Skin of body (tissue), 2 donors: ENCODE results near the gene TMEM175. TPM values are rescaled to one million over a fixed set of nuclear protein-coding genes. Genes with fewer than 3 reads are reported as not detected.
A peak's percentile ranks its signal among the peaks of the same experiment; 100 is the strongest.
"Not testable (repeated sequence)": the region's sequence is repeated elsewhere in the genome, so short reads cannot be mapped to it uniquely, and the experiment has no call there.

Experiments
- DNase-seq: peaks from one replicate; lab custom pipeline; 2025; lab: John Stamatoyannopoulos, UW
- total RNA-seq: library from RNA; depleted of rRNA; stranded (reverse); fragments of >200 nt; gene quantifications from one replicate; pipeline ENCODE4 v1.2.3, GENCODE V29; 2014

Gene TMEM175
- total RNA-seq, 1 donor from 2014 or later: 25.4 TPM

- no peak for DNase-seq
These were observed 37.9 kb downstream of the TMEM175 start for GRCh38 chr4:970046-970745.

GRCh38 chr4:970854-971520 lies 38.7 kb downstream of the TMEM175 start:
- no peak for DNase-seq

GRCh38 chr4:971666-972500 lies 39.6 kb downstream of the TMEM175 start:
- DNase-seq: no peak

GRCh38 chr4:972651-973424 lies 40.6 kb downstream of the TMEM175 start:
- DNase-seq: no peak

GRCh38 chr4:973431-974397 lies 41.5 kb downstream of the TMEM175 start, which contains the start of gene DGKQ:
DGKQ (minus strand) TSS chr4:973569; CDS start chr4:973482, 87 bp downstream.
- DNase-seq: peak; percentile 60

DNA sequence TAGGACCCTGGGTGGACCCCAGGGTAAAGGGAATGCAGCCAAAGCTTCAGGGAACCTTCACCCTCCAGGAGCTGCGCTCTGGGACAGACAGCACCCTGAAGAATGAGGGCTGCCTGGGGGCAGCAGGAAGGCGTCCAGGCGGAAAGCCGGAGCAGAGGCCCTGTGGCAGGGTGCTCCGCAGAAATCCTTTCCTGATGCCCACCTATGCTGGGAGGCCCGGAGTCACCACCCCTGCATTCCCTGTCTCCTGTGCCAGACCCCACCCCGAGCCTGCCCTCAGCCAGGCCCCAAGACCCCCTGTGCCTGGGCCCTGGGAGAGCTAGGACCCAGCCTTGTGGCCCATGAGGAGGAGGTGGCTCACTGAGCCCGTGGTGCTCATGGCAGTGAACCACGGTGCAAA lies 42.4 kb downstream of the TMEM175 start:
- DNase-seq: no peak

- not testable (repeated sequence) for DNase-seq
These were observed 43.8 kb downstream of the TMEM175 start for GRCh38 chr4:976016-976415.

GRCh38 chr4:978957-979701 lies 46.9 kb downstream of the TMEM175 start:
- no peak for DNase-seq

DNA sequence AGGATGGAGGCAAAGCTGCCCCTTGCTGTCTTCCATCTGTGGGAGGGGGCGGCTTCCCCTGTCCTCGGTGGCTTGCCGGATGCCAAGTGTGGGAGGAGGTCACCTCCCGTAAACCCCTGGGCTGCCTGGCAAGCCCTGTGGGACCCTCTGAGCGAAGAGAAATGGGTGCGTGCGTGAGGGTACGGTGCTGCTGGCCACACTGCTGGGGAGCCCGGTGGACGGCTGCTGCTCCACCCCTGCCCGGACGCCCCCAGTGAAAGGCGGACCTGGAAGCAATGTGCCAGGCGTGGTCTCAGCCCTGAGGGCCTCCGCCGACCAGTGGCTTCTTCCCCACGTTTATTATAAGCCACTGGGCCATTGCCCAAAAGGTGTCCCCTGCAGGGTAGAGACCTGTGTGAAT lies 50.0 kb downstream of the TMEM175 start:
- DNase-seq: no peak

DNA sequence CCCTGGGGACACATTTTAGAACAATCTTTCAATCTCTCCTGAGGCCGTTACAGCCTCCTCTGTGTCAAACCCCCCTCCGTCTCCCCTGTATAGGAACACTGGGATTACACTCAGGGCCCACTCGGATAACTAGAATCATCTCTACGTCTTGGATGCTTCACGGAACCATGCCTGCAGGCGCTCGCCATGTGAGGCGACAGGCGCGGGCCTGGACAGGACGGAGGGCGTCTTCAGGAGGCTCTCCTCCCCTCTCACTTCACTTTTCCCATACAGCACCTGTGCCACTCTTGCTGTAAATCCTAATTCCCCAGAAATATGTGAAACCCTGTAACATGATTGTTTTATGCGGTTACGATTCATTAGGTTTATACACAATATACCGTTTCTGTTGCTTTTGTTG lies 50.6 kb downstream of the TMEM175 start:
- DNase-seq: no peak

DNA sequence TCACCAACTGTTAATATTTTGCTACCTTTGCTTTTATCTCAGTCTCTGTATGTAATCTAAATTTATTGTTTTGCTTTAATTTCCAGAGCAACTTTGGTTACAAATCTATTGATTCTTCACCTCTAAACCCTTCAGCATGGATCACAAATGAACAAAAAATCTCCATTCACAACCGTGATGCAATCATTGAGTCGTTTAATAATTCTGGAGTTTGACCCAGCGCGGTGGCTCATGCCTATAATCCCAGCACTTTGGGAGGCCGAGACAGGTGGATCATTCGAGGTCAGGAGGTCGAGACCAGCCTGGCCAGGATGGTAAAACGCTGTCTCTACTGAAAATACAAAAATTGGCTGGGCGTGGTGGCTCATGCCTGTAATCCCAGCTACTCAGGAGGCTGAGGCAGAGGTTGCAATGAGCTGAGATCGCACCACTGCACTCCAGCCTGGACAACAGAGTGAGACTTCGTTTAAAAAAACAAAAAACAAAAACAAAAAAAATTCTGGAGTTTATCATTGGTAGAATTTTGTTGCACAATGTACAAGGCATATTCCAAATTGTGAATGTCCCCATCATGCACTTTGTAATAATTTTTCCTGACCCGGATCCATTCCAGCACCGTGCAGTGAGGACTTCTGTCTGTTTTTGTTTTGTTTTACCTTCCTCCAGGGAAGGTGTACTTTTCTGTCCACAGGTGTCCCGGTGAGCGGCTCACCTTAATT lies 52.2 kb downstream of the TMEM175 start:
- no peak for DNase-seq

- no peak for DNase-seq
These were observed 53.0 kb downstream of the TMEM175 start for GRCh38 chr4:985123-985830.

DNA sequence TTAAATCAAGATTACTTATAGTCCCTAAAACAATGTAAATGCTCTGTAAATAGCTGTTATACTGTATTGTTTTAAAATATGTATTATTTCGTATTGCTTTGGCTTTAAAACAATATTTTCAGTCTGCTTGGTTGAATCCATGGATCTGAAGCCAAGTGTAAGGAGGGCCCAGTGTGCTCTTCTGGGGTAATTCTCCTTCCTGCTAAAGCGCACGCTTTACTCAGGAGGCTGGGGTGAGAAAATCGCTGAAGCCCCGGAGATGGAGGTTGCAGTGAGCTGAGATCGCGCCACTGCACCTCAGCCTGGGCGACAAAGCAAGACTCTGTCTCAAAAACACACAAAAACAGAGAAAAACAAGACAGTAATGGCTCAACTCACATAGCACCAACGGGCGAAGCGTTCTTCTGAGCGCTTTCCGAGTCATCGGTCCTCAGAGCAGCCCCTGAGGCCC lies 54.2 kb downstream of the TMEM175 start:
- DNase-seq: no peak

- no peak for DNase-seq
These were observed 54.8 kb downstream of the TMEM175 start, which contains the start of gene IDUA for GRCh38 chr4:986879-987623. IDUA (plus strand) TSS chr4:987044; CDS start chr4:987085, 41 bp downstream.

GRCh38 chr4:987624-988513 lies 55.6 kb downstream of the TMEM175 start:
- DNase-seq: no peak
